ENCODE results near the gene VHLL.

VHLL gene

DNA sequence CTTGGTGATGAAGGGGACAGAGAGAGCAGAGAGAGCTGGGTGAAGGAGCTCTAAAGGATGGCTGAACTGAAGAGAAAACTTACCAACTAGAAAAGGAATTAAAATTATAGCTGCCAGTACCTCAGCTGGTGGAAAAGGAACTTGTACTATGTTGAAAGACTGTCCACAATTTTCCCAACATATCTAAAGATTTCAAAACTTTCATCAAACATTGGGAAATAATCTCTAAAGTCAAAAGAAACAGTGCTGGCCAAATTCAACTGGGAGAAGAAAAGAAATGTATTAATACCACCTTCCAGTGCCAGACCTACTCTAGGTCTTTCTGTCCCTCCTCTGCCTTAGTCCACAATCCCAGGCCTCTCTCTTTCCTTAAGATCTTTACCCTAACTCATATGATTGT lies 22.6 kb downstream of the VHLL start:
- peak; percentile 43 for DNase-seq (ENCODE audit: low read depth)
- no peak overlapping the region for H3K4me3 ChIP-seq (ENCODE audit: control insufficient read depth, low read depth, low read length)
- no peak for TF ChIP-seq CTCF (conservative IDR thresholded peaks at IDR 0.05; ENCODE audit: control insufficient read depth, insufficient read depth, low read depth, low read length)

GRCh38 chr1:156270314-156270713 lies 28.8 kb downstream of the VHLL start:
- no peak for TF ChIP-seq CTCF (conservative IDR thresholded peaks at IDR 0.05; ENCODE audit: control insufficient read depth, insufficient read depth, low read depth, low read length)

DNA sequence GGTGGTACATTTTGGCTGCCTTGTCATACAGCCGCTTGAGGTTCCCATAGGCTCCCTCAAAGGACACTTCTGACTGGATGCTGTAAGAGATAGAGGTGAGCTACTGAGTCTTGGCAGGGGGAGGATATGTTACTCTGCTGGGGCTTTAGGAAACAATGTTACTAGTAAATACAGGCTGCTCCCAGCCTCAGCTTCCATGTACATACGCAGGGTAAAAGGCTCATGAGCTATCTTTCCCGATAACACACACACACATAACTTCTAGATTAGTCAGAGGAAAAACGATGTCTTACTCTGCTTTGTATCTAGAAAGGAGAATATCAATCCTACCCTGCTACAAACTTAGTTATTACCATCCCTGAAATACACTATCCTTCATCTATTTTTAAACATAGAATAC lies 30.8 kb downstream of the VHLL start:
- TF ChIP-seq CTCF (conservative IDR thresholded peaks at IDR 0.05; ENCODE audit: control insufficient read depth, insufficient read depth, low read depth, low read length), result no peak
- no peak for DNase-seq (ENCODE audit: low read depth)
- no peak overlapping the region for H3K4me3 ChIP-seq (ENCODE audit: control insufficient read depth, low read depth, low read length)

More at GRCh38 chr1:156270314-156270713, 28.8 kb downstream of the VHLL start:
- no peak for DNase-seq (ENCODE audit: low read depth)
- no peak overlapping the region for H3K4me3 ChIP-seq (ENCODE audit: control insufficient read depth, low read depth, low read length)

DNA sequence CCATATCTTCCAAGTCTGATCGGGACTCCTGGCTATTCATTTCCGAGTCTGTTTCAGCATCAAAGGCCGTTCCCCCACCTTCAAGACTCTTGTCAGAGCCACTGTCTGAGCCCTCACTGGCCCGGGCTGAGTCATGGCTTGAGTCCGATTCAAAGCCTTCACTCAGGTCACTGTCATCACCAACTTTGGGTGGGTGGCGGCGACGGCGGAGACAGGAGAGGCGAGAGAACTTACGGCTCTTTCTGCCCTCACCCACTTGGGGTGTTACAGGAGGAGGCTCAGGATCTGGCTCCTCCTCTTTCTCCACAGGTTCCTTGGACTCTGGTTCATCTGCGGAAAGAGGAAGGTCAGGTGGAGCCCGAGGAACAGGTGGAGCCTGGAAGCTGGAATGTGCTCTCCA lies 33.1 kb downstream of the VHLL start:
- H3K4me3 ChIP-seq (ENCODE audit: control insufficient read depth, low read depth, low read length), result no peak overlapping the region
- no peak for DNase-seq (ENCODE audit: low read depth)
- no peak for TF ChIP-seq CTCF (conservative IDR thresholded peaks at IDR 0.05; ENCODE audit: control insufficient read depth, insufficient read depth, low read depth, low read length)

DNA sequence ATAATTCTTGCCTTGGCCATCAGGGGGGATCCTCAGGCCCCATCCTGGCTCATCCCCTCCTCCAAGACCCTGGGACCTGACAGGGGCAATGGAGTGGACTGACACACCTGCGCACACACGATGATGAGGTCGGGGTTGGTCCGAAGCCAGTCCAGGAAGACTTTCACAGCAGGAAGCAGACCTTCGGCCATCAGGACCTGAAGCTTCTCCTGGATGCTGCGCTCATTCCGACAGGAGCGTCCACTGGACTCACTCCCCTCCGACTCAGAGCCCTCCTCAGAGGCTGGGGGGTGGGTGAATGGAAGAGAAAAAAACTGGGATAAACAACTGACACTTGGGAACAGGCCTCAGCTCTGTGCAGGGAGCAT lies 35.8 kb downstream of the VHLL start:
- no peak overlapping the region for H3K4me3 ChIP-seq (ENCODE audit: control insufficient read depth, low read depth, low read length)
- TF ChIP-seq CTCF (conservative IDR thresholded peaks at IDR 0.05; ENCODE audit: control insufficient read depth, insufficient read depth, low read depth, low read length), result no peak
- DNase-seq (ENCODE audit: low read depth), result no peak

GRCh38 chr1:156262461-156263287 lies 36.4 kb downstream of the VHLL start:
- peak; percentile 96 for DNase-seq (ENCODE audit: low read depth)
- no peak for TF ChIP-seq CTCF (conservative IDR thresholded peaks at IDR 0.05; ENCODE audit: control insufficient read depth, insufficient read depth, low read depth, low read length)
- no peak overlapping the region for H3K4me3 ChIP-seq (ENCODE audit: control insufficient read depth, low read depth, low read length)

Data from fibroblast of mammary gland (primary cell).